GM18858 (cell line): ENCODE data around the gene MYO9A.

Experiments used
- ATAC-seq: cut with Tn5 transposase; IDR thresholded peaks from one replicate; pipeline ENCODE4 v1.9.1; 2021; ENCODE audit not compliant: unreplicated experiment

The MYO9A gene

GRCh38 chr15:71788646-71789579 is 329.0 kb downstream of the MYO9A start:
- no peak for ATAC-seq

- no peak for ATAC-seq
Measured at GRCh38 chr15:71786673-71787072, 331.3 kb downstream of the MYO9A start.

GRCh38 chr15:71785996-71786395 is 332.0 kb downstream of the MYO9A start:
- no peak for ATAC-seq

GRCh38 chr15:71784719-71785118 is 333.2 kb downstream of the MYO9A start:
- no peak for ATAC-seq

GRCh38 chr15:71782422-71783165 is 335.4 kb downstream of the MYO9A start:
- ATAC-seq, result no peak

GRCh38 chr15:71781965-71782265 is 336.0 kb downstream of the MYO9A start:
- ATAC-seq, result no peak

GRCh38 chr15:71781179-71781964 is 336.6 kb downstream of the MYO9A start:
- ATAC-seq, result no peak

- ATAC-seq, result no peak
Measured at GRCh38 chr15:71780115-71780976, 337.6 kb downstream of the MYO9A start.

- no peak for ATAC-seq
Measured at GRCh38 chr15:71779073-71779797, 338.7 kb downstream of the MYO9A start.

- ATAC-seq, result no peak
Measured at GRCh38 chr15:71777216-71777943, 340.6 kb downstream of the MYO9A start.

GRCh38 chr15:71776304-71776703 is 341.6 kb downstream of the MYO9A start:
- ATAC-seq, result no peak

- no peak for ATAC-seq
Measured at GRCh38 chr15:71775856-71776255, 342.1 kb downstream of the MYO9A start.

- ATAC-seq, result no peak
Measured at GRCh38 chr15:71773206-71773859, 344.6 kb downstream of the MYO9A start.
